Measurements from ENCODE around the gene COL27A1. TPM values are rescaled to one million over a fixed set of nuclear protein-coding genes. Genes with fewer than 3 reads are reported as not detected.

The COL27A1 gene
- total RNA-seq, 1 experiment from 2014 or later: 12.0 TPM

DNA sequence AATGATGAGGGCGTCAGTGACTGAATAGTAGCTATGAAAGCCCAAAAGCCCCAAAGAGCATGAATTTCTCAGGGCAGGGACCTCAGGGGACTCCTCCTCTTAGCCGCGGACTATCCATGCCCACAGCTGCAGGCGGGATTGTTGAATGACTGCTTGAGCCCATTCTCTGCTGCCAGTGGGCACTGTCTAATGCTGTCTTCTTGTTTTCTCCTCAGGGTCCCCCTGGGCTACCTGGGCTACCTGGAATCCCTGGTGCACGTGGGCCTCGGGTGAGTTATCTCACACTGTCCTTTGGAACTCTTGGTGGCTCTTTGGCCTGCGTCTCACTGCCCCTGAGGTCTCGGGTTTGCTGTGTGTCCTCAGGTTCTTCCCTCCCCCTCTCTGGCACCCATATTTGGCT is 22.7 kb downstream of the COL27A1 start (continued):
- TF ChIP-seq TCF7L2 (IDR thresholded peaks at IDR 0.05; ENCODE audit: borderline replicate concordance, extremely low read depth, insufficient read depth, insufficient read length): no peak

DNA sequence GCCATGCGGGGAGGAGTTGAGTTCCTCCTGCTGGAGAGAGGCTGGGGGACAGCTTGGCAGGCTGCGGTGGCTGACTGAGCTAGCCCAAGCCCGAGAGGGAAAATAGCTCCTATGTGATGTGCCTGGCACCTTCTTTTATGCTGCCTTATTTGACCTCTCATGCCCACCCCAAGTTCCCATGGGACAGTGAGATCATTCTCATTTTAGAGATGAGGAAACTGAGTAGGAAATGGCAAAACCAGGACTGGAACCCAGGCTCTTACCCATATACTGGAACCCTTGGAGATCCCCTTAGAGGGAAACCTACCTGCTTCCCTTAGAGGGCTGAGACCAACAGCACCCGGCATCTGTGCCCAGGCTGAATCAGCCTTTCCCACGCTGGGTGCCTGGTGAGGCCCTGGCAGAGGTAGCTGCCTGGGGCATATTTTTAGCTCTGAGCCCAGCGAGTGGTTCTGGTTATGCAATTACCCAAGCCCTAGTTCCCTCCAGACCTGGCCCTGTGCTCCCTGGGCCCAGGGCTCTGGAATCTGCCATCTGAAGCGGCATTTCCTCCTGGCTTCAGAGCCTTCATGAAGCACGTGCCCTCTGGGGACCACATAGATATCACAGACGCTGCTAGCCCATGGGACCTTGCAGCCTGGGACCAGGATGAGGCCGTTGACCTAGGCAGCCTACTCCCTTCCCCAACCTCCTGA is 23.6 kb downstream of the COL27A1 start:
- RAD21 ChIA-PET (ENCODE audit: low non-redundant PET in 1 of 2, low total read pairs in 2 of 2, uncharacterized antibody in 2 of 2, unreplicated experiment in 2 of 2): no interaction called here

More for the DNA sequence above, 23.6 kb downstream of the COL27A1 start:
- Histone ChIP-seq H3K9me2 (ENCODE audit: insufficient read depth) (no peaks in the 10 kb centered on the region), H3K9me3 (ENCODE audit: control insufficient read depth in 1 of 2, insufficient read depth in 1 of 2, low read depth in 1 of 2, low read length in 2 of 2) (no peaks in the 10 kb centered on the region), H3K4me1 (ENCODE audit: control insufficient read depth in 1 of 2, insufficient read depth in 2 of 2, low read length in 2 of 2) (peaks cover 11 to 17% of the 10 kb centered on the region in 2 experiments), H3K36me3 (ENCODE audit: control insufficient read depth in 1 of 2, insufficient read depth in 2 of 2, low read length in 2 of 2) (no peaks in the 10 kb centered on the region), H3K4me2 (ENCODE audit: low read length) (no peak overlapping the region), H3K27me3 (ENCODE audit: insufficient read depth, low read length) (no peaks in the 10 kb centered on the region), H4K20me1 (ENCODE audit: insufficient read depth) (no peaks in the 10 kb centered on the region), H3K27ac (ENCODE audit: low read depth, low read length) (no peak overlapping the region), H2AFZ (ENCODE audit: low read depth, low read length, poor library complexity, severe bottlenecking) (no peak overlapping the region), H3K9ac (ENCODE audit: low read length) (no peak overlapping the region), H3K4me3 (replicated peaks in 1 of 2; ENCODE audit: low read depth in 1 of 2, low read length in 2 of 2) (no peak overlapping the region), H3K79me2 (ENCODE audit: insufficient read depth, low read length) (no peaks in the 10 kb centered on the region)
- POLR2A ChIA-PET: no interaction called here
- TF ChIP-seq YY1 (IDR thresholded peaks at IDR 0.05; ENCODE audit: extremely low read depth, insufficient replicate concordance, low read depth, low read length): no peak
- no peak for TF ChIP-seq SRF (IDR thresholded peaks at IDR 0.05; ENCODE audit: low read depth)
- TF ChIP-seq SIN3A (IDR thresholded peaks at IDR 0.05; ENCODE audit: low read depth): no peak
- TF ChIP-seq RAD21 (IDR thresholded peaks at IDR 0.05; ENCODE audit: low read depth): no peak
- TF ChIP-seq, protein P1, sequence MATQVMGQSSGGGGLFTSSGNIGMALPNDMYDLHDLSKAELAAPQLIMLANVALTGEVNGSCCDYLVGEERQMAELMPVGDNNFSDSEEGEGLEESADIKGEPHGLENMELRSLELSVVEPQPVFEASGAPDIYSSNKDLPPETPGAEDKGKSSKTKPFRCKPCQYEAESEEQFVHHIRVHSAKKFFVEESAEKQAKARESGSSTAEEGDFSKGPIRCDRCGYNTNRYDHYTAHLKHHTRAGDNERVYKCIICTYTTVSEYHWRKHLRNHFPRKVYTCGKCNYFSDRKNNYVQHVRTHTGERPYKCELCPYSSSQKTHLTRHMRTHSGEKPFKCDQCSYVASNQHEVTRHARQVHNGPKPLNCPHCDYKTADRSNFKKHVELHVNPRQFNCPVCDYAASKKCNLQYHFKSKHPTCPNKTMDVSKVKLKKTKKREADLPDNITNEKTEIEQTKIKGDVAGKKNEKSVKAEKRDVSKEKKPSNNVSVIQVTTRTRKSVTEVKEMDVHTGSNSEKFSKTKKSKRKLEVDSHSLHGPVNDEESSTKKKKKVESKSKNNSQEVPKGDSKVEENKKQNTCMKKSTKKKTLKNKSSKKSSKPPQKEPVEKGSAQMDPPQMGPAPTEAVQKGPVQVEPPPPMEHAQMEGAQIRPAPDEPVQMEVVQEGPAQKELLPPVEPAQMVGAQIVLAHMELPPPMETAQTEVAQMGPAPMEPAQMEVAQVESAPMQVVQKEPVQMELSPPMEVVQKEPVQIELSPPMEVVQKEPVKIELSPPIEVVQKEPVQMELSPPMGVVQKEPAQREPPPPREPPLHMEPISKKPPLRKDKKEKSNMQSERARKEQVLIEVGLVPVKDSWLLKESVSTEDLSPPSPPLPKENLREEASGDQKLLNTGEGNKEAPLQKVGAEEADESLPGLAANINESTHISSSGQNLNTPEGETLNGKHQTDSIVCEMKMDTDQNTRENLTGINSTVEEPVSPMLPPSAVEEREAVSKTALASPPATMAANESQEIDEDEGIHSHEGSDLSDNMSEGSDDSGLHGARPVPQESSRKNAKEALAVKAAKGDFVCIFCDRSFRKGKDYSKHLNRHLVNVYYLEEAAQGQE (IDR thresholded peaks at IDR 0.05; ENCODE audit: low read depth): no peak
- no peak for TF ChIP-seq JUND (IDR thresholded peaks at IDR 0.05)
- TF ChIP-seq, protein P2, sequence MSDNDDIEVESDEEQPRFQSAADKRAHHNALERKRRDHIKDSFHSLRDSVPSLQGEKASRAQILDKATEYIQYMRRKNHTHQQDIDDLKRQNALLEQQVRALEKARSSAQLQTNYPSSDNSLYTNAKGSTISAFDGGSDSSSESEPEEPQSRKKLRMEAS (IDR thresholded peaks at IDR 0.05): no peak
- TF ChIP-seq POLR2AphosphoS5 (IDR thresholded peaks at IDR 0.05; ENCODE audit: low read depth, low read length): no peak
- TF ChIP-seq, protein P3, sequence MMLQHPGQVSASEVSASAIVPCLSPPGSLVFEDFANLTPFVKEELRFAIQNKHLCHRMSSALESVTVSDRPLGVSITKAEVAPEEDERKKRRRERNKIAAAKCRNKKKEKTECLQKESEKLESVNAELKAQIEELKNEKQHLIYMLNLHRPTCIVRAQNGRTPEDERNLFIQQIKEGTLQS (IDR thresholded peaks at IDR 0.05): no peak
- TF ChIP-seq, protein P4, sequence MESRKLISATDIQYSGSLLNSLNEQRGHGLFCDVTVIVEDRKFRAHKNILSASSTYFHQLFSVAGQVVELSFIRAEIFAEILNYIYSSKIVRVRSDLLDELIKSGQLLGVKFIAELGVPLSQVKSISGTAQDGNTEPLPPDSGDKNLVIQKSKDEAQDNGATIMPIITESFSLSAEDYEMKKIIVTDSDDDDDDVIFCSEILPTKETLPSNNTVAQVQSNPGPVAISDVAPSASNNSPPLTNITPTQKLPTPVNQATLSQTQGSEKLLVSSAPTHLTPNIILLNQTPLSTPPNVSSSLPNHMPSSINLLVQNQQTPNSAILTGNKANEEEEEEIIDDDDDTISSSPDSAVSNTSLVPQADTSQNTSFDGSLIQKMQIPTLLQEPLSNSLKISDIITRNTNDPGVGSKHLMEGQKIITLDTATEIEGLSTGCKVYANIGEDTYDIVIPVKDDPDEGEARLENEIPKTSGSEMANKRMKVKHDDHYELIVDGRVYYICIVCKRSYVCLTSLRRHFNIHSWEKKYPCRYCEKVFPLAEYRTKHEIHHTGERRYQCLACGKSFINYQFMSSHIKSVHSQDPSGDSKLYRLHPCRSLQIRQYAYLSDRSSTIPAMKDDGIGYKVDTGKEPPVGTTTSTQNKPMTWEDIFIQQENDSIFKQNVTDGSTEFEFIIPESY (IDR thresholded peaks at IDR 0.05; ENCODE audit: extremely low read depth, insufficient replicate concordance, low read length): no peak
- TF ChIP-seq POLR2A (IDR thresholded peaks at IDR 0.05; ENCODE audit: borderline replicate concordance, extremely low read depth, insufficient read depth, insufficient read length): no peak
- TF ChIP-seq ZNF274 (IDR thresholded peaks at IDR 0.05; ENCODE audit: low read depth, low read length): no peak
- DNase-seq (ENCODE audit: low read depth, low spot score) (no peak), ATAC-seq (no peak)
- BruUV-seq (replicated peaks): no TSS peak
- intact Hi-C loops (cut with micrococcal nuclease): no loop called here
- CTCF ChIA-PET: no interaction called here

All from HCT116 (cell line).